ENCODE measurements around the gene WDR20. TPM values are rescaled to one million over a fixed set of nuclear protein-coding genes. Genes with fewer than 3 reads are reported as not detected.

WDR20 gene
- total and polyA plus RNA-seq, 2 of the 8 experiments (the other 6 are each of a cell fraction or from before 2014, with no cell fraction given) = 11.2 to 26.7 TPM

DNA sequence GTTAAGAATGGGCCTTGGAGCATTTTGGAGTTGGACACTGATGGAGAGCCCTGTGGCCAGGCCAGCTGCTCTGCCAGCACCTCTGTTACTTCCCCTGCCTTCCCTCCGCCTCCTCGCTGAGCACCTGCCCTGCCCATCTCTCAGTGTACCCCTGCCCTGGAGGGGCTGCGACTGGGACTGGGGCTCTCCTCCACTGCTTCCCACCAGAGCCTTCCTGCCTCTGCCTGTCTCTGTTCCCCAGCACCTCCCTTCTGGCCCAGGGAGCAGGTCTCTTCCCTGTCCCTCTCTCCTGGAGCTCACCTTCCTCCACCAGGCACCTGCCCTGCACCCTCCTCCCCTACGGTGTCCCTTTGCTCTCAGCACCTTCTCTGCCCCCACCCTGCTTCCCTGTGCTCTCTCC is 62.1 kb downstream of the WDR20 start (continued):
- TF ChIP-seq CHD7 (IDR thresholded peaks at IDR 0.05; ENCODE audit: insufficient replicate concordance, low read length) (no peak), RXRA (IDR thresholded peaks at IDR 0.05; ENCODE audit: insufficient read depth, low read depth, low read length) (no peak), CREB1 (IDR thresholded peaks at IDR 0.05) (no peak), CHD2 (IDR thresholded peaks at IDR 0.05; ENCODE audit: low read length) (no peak), ATF2 (IDR thresholded peaks at IDR 0.05; ENCODE audit: low read length) (no peak), KDM5A (IDR thresholded peaks at IDR 0.05; ENCODE audit: low read length) (no peak), PHF8 (conservative IDR thresholded peaks at IDR 0.05; ENCODE audit: low read depth, low read length) (no peak)
- TF ChIP-seq, protein P1, sequence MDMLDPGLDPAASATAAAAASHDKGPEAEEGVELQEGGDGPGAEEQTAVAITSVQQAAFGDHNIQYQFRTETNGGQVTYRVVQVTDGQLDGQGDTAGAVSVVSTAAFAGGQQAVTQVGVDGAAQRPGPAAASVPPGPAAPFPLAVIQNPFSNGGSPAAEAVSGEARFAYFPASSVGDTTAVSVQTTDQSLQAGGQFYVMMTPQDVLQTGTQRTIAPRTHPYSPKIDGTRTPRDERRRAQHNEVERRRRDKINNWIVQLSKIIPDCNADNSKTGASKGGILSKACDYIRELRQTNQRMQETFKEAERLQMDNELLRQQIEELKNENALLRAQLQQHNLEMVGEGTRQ (IDR thresholded peaks at IDR 0.05; ENCODE audit: low read length) = no peak
- TF ChIP-seq, protein P2, sequence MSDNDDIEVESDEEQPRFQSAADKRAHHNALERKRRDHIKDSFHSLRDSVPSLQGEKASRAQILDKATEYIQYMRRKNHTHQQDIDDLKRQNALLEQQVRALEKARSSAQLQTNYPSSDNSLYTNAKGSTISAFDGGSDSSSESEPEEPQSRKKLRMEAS (IDR thresholded peaks at IDR 0.05) = no peak
